T1000 (cell line): ENCODE measurements around the gene MAGI1.
A peak's percentile ranks its signal among the peaks of the same experiment; 100 is the strongest.
"Not testable (repeated sequence)": the region's sequence is repeated elsewhere in the genome, so short reads cannot be mapped to it uniquely, and the experiment has no call there.

Experiments used
- DNase-seq: peaks from one replicate; lab custom pipeline; 2025; ENCODE audit warnings: mixed read lengths; lab: John Stamatoyannopoulos, UW

The MAGI1 gene

DNA sequence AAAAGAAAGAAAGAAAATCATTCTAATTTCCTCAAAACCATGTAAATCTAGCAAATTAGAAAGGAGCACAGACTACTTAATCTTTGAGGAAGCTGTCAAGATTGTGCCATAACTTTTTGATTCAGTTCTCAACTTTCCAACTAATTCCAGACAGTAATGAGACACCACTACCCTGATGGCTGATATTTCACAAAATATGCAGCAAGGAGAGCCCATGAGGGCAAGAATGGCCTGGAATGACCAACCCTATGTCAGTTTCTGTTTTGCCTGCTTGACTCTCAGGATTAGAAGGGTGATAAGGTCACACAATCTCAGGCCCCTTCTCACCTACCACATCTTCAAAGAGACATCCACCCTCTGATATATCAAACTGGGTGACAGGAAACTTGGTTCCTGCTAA, 134.7 kb downstream of the MAGI1 start:
- no peak for DNase-seq

DNA sequence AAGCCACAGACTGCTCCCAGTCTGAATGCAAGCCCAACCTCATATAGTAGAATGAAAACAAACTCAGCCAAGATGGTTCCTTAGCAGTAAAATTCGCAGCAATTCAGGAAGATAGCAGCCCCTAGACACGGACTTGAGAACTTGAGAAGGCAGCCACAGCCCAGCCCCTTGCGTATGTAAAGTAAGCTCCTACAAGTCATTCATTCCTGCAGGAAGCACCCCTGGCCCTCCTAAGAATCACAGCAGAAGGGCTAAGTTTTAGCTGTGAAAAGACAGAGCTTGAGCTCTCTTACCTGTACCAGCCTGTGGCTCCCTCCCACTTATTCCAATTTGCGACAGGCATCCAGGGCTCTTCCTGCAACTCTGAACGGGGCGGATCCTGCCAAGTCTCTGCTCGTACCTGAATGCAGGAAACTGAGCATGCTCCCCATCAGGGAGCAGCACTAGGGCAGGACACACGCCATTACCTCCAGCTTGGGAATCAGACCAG, 136.4 kb downstream of the MAGI1 start:
- no peak for DNase-seq

DNA sequence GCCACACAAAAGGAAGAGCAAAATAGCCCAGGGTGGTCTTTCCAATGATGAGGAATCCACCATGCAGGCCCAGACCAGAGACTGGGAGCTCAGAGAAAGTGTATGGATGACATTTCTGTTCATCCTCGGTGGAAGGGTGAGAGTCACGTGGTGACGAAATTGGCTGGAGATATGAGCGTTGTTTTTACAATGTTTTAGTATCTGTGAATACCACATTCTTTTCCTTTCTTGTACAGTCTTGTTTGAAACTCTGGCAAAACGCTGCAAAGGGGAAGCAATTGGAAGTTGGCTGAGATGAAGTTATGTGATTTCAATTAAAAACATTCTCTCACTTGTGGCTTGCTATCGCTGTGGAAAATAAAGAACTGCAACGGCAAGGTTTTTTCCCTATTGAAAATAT, 137.5 kb downstream of the MAGI1 start:
- DNase-seq: no peak

DNA sequence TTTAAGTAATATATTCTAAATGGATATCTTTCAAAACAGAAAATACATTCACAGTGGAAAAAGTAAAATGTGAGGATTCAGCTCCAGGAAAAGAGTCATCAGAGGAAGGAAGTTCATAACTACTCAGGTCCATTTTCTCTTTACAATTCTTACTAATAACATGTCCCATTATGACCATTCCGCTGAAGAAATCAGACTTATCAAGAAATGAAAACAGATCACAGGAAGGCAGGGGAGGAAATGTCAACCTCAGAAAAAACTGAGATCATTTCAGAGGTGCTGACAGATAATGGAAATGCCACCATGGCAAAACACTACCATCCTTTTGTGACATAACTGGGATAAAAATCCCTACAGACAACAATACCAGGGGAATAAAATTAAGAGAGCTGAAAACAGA, 139.5 kb downstream of the MAGI1 start:
- DNase-seq: no peak

DNA sequence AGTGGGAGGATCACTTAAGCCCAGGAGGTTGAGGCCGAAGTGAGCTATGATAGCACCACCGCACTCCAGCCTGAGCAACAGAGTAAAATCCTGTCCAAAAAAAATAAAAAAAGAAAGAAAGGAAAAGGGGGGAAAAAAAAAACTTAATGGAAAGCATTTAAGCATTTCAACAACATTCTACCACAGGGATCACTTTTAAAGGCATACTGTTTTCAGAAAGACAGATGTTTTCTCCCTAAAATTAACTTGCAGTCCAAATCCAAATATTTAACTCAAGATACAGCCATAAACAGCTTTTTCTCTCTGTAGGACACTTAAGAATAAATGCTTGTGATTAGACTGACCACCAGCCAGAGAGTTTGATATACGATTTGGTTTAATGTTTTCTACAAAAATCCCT, 141.0 kb downstream of the MAGI1 start:
- DNase-seq: no peak

DNA sequence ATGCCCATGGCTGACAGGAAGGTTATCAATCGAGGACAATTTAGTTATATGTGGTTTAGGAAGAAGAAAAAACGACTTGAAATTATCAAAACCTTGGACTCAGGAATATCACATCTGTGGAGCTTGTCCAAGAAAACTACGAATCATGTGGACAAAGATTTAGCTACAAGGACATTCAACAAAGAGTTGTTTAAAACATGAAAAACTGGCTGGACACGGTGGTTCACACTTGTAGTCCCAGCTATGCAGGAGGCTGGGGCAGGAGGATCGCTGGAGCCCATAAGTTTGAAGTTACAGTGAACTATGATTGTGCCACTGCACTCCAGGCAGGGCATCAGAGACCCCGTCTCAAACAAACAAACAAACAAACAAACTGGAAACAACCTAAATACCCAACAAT, 142.4 kb downstream of the MAGI1 start:
- no peak for DNase-seq

DNA sequence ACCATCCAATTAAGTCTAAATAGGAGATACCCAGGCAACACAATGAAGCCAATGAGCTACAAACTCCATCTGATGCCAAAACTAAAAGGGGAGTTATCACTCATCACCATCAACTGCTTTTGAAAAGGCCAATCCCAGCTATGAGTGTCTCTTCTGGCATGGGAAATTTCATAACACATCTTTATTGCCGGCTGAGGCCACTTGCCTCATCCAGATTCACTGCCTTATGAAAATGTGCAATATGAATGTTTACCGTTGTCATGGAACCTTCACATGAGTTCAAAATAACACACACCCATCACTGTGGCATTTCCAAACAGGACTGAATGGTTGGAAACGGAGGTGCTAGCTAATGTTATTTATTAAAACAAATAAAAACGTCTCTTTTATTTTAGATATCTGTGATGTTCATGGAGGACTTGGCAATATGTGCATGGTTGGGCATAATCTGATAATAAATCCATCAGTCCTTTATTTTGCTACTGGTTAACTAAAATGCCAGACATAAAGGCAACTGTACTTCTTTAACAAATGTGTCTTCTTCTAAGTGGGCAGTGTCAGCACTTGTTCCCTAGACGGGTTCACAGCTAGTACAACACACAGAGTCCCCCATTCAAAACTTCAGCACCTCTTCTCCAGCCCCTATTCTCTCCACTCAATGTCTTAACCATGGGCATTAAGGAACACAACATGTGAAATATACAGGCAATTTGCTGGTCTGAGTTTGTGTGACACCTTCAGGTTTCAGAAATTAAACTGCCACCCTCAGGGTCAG, 143.9 kb downstream of the MAGI1 start:
- no peak for DNase-seq

DNA sequence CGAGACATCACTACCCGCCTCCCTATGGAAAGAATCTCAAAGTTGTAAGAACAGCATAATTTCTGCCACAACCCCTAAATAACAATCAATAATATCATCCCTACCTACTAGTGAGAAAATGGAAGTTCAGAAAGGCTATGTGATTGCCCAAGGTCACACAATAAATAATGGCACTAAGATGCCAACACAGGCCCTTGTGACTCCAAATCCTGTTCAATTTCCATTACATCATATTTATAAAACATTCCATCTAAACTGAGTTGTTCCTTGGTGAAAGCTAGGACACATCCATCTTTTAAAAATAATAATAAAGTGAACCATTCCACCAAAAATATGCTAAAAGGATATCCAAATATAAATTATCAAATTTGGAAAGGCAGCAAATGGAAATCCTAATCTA, 144.6 kb downstream of the MAGI1 start:
- DNase-seq: no peak

DNA sequence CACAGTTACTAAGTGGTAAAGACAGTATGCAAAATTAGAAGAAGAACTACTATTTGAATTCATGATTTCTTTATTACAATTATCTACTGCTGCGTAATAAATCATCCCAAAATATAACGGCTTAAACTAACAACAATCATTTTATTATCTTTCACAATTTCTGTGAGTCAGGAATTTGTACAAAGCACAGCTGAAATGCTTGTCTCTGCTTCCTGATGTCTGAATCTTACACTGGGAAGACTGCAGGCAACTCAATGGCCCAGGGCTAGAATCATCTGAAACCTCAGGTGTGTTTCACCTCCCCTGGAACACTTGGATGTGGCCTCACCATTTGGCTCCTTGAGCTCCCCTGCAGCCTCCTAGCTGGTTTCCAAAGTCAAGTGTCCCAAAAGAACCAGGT, 145.1 kb downstream of the MAGI1 start:
- no peak for DNase-seq

DNA sequence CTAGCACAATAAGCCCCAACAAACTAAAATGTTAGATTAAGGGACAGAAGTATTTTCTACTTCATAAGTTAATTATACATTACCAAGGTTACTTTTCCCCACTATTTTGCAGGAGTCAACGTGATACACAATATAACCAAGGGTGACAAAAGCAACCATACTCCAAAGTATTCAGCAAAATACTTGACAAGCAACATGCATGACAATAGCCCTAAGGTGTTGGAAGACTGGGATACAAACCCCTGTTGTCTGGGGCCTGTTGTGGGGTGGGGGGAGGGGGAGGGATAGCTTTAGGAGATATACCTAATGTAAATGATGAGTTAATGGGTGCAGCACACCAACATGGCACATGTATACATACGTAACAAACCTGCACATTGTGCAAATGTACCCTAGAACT, 147.2 kb downstream of the MAGI1 start:
- not testable (repeated sequence) for DNase-seq

DNA sequence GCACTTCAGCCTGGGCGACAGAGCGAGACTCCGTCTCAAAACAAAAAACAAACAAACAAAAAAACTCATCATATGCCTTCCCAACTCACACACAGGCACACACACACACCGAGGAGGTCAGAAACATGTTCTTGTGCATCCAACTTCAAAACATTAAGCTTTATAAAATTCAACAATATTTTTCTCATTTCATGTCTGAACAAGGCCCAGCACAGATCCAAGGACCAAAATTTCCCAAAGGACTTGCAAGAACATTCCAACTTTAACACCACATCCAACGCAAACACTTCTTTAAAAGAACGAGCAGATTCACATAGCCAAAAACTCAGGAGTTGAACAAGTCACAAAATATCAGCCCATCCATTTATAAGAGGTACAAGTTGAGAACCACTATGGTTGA, 148.4 kb downstream of the MAGI1 start:
- DNase-seq: no peak

DNA sequence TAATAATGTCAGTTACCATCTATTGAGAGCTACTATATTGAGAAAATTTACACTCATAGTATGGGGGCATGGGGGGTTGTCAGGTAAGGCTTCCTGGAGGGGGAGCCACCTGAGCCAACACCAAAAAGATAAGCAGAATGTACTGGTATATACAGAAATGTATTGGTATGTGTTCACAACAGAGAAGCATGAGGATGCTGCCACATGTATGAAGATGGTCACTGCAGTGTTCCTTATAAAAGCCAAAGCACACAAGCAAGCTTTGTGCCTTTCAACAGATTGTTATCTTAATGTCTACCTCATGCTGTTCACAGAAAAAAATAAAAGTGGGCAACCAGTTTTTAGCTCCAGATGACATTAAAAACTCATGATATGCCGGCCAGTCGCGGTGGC, 149.0 kb downstream of the MAGI1 start:
- no peak for DNase-seq

DNA sequence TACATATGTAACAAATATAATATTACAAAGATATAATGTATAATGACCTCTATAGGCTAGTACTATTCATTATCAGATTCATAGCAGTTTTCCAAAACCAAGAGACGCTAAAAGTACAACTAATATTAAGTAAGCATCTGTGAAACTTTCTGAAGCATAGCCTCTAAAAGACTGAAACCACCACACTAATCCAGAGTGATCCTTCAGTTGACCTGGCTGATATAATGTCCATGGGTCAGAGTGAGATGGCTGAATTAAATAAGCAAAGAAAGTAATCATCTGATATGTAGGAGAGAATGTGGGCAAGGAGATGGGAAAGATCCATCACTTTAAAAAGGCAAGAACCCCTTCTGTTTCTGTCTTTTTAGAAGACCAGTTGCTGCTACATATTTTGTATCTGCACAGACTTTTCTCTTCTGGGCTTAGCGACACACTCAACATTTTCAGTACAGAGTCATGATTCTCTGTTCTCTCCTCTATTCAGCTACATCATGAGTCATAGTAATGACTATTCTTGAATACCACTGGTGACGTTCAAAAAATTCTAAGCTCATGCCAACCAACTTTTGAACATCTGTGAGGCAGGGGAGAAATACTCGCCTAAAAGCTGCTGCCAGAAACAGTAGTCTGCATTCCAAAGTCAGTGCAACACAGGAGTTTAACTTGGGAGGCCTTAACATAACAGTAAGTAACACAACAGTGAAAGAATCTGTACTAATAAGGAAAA, 149.6 kb downstream of the MAGI1 start:
- DNase-seq: peak; percentile 31

DNA sequence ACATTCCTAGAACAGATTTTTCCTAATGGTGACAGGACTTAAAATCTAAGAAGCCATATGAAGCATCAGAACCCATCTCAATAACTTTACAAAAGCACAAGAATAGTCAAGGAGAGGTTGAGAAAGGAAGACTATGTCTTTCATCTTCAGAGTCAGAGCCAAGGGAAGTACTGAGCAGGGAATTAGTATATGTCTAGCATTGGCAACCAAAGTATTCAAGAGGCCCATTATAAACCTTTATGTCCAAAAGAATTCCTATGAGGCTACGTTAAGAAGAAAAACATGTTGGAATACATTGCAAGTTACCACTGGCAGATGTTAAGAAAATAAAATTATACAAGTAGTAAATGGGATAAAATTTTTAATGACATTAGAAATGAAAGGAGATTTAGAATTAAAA, 150.5 kb downstream of the MAGI1 start:
- DNase-seq: no peak

DNA sequence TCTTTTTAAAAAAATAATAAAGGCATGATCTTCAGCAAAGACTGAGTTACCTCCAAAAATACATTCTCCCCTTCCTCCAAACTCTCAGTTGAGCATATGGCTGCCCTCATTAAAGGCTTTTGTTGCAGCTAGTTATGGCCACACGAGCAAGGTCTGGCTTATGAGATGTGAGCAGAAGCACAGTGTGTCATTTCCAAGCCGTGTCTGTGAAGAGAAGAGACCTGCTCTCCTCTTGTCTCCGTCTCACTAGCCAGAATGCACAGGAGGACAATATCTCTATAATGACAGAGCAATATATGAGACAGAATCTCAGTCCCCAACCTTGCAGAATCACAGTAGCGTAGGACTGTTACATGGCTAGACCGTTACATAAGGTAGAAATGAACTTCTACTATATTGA, 152.3 kb downstream of the MAGI1 start:
- no peak for DNase-seq

DNA sequence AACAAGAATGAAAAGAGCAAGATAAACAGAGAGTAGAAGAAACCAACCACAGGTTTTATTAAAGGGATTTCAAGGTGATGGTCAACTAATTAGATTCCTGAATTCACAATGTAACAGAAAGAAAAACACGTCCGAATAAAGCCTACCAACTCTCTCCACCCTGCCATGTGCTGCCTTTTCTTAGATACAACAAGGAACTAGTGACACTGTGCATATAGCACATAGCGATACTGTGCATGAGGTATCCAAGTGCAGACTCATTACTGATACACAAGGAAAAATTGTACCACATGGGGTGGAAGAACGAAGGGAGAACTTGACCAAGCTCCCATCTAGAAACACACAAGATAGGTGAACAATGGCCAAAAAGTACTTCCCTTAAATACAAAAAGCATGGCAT, 154.6 kb downstream of the MAGI1 start:
- no peak for DNase-seq

DNA sequence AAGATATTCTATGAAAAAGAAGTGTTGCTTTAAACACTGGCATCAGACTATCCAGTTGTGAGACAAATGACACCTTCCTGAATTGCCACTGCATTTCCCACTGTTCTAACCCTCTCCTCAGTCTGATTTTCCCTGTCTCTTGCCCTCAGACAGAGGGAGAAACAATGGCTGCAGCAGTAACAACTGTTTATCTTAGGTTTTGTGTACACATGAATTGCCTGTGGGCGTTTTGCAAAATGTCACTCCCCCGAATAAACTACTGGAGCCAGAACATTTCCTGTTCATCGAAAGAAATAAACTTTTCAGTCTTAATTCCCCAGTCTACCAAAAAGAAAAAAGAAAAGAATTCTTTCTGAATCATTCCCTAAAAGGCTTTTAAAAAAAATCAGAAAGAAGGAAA, 155.1 kb downstream of the MAGI1 start:
- DNase-seq: no peak

DNA sequence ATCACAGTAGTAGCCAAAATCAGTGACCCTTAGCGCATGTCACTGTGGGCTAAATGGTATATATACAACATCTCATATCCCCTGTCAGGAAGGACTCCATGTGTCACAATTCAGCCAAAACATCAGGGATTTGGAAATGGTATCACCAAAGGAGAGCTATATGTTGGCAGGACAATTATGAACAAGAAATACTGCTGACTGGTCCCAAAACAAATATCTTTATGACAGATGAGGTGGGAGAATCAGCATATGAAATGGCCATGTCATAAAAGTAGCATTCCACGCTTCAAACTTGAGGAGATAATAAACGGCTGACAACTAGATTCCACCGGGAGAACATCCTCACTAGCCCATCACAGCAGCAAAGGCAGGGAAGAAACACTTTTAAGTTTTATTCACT, 158.4 kb downstream of the MAGI1 start:
- DNase-seq: no peak

DNA sequence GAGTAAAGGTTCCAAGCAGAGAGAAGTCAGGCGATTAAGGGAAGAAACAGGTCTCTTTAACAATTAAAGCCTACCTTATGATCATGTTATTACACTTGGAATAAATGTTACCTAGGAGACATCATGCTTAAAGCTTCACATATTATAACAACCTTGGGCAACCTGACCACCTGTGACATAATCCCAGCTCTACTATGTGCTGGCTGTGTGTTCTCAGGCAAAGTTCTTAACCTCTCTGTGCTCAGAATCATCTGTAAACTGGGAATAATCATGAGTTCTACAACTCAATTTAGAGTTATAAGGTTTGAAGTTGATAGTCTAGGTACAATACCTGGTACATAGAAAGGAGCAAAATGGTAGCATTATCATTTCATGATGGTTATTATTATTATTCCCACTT, 159.3 kb downstream of the MAGI1 start:
- no peak for DNase-seq

DNA sequence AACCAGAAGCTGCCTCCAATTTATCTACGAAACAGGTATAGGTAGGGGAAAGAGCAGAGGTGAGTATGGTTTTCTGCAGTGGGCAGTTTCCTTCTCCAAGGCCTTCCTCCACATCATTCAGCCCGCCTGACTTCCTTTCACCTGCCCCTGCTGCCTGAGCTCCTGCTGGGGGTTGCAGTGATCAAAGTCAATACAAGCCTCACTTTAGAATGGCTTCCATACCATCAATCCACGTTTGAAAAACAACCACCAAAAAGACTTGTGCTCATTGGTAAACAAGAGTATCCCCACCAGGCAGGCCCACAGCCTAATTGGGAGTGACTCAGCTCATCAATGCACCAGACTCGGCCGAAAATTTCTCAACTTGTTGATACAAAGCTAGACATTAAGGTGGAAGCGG, 159.9 kb downstream of the MAGI1 start:
- DNase-seq: no peak

DNA sequence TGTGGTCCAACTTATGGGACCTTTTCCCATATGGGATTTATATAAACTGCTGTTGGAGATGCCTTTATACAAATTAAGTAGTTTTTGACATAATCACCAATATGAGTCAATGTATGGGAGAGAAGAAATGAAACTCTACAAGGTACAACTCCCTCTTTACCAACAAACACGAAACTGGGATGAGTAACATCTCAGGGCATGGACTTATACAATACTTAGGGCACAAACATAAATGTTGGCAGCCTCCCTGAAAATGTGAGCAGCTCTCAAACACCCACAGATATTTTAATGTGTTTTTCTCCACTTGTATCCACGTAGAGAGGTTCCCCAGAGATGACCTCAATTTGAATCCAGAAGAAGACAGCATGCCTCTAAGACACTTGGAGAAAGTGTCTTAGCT, 161.6 kb downstream of the MAGI1 start:
- no peak for DNase-seq

DNA sequence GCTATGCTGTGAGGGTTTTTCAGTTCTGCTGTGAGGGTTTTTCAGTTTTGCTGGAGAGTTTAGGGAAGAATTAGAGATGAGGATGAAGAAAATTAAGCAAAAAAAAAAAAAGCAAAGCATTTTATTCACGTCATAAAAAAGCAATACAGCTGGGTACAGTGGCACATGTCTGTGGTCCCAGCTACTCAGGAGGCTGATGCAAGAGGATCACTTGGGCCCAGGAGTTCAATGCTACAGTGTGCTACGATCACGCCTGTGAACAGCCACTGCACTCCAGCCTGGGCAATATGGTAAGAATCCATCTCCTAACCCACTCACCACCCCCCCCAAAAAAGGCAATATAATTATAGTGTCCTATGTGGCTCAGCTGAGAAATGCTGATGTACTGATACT, 162.7 kb downstream of the MAGI1 start:
- no peak for DNase-seq

DNA sequence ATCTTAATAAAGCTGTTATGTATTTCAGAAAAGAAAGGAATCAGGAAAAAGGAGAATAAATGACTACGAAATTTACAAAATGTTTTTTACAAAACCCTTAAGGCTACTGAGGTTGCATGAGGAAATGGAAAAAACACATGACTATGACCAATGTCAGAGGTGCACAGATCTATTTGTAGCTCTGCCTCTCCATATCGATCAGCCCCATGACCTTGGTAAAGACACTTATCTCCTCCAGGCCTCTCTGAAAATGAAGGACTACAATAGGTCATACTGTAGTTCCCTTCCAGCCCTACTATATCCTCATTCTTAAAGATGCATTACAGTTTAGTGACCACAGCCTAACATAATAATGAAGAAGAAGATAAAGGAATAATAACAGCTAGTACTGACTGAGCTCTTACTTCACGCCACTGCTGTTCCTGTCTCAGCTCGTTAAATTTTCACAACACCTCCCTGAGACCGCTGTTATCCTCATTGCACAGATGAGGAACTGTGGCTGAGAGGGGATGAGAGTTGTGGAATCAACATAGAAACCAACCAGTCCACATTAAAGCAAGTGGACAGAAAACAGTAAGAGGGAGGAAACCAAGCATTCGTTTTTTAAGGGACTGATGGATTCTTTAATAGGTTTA, 163.2 kb downstream of the MAGI1 start:
- DNase-seq: no peak
